ENCODE data around the gene AOPEP.

The AOPEP gene

GRCh38 chr9:95022657-95023056, 296.2 kb downstream of the AOPEP start:
- Histone ChIP-seq H3K27ac (ENCODE audit: low read length) (no peak overlapping the region), H3K79me2 (ENCODE audit: low read length) (no peaks in the 10 kb centered on the region), H3K4me1 (ENCODE audit: low read length) (no peaks in the 10 kb centered on the region), H3K4me2 (ENCODE audit: low read length) (no peak overlapping the region), H2AFZ (ENCODE audit: low read depth, low read length) (no peak overlapping the region), H3K9ac (ENCODE audit: low read length) (no peak overlapping the region), H3K27me3 (ENCODE audit: low read depth, low read length) (no peaks in the 10 kb centered on the region), H4K20me1 (ENCODE audit: insufficient read depth, low read length) (no peaks in the 10 kb centered on the region; the same call in 1 of the 2 replicates), H3K36me3 (replicated peaks; ENCODE audit: low read depth, low read length) (no peaks in the 10 kb centered on the region), H3K4me3 (ENCODE audit: low read length) (no peak overlapping the region), H3K9me3 (ENCODE audit: insufficient read depth, low read length) (no peaks in the 10 kb centered on the region)
- TF ChIP-seq EZH2phosphoT487 (IDR thresholded peaks at IDR 0.05; ENCODE audit: low read depth) = no peak
- no peak for TF ChIP-seq CTCF (IDR thresholded peaks at IDR 0.05; ENCODE audit: low read depth, low read length)

GRCh38 chr9:95023217-95024003, 296.9 kb downstream of the AOPEP start:
- no peaks in the 10 kb centered on the region for H3K36me3 ChIP-seq (replicated peaks; ENCODE audit: low read depth, low read length)
- H3K4me1 ChIP-seq (ENCODE audit: low read length) = no peaks in the 10 kb centered on the region
- no peak overlapping the region for H3K4me3 ChIP-seq (ENCODE audit: low read length)
- H2AFZ ChIP-seq (ENCODE audit: low read depth, low read length) = no peak overlapping the region
- H3K27ac ChIP-seq (ENCODE audit: low read length) = no peak overlapping the region
- no peaks in the 10 kb centered on the region for H3K9me3 ChIP-seq (ENCODE audit: insufficient read depth, low read length)
- H3K79me2 ChIP-seq (ENCODE audit: low read length) = no peaks in the 10 kb centered on the region
- no peak overlapping the region for H3K4me2 ChIP-seq (ENCODE audit: low read length)
- H3K27me3 ChIP-seq (ENCODE audit: low read depth, low read length) = no peaks in the 10 kb centered on the region
- no peaks in the 10 kb centered on the region; the same call in 1 of the 2 replicates for H4K20me1 ChIP-seq (ENCODE audit: insufficient read depth, low read length)
- H3K9ac ChIP-seq (ENCODE audit: low read length) = no peak overlapping the region
- TF ChIP-seq EZH2phosphoT487 (IDR thresholded peaks at IDR 0.05; ENCODE audit: low read depth) (no peak), CTCF (IDR thresholded peaks at IDR 0.05; ENCODE audit: low read depth, low read length) (no peak)

DNA sequence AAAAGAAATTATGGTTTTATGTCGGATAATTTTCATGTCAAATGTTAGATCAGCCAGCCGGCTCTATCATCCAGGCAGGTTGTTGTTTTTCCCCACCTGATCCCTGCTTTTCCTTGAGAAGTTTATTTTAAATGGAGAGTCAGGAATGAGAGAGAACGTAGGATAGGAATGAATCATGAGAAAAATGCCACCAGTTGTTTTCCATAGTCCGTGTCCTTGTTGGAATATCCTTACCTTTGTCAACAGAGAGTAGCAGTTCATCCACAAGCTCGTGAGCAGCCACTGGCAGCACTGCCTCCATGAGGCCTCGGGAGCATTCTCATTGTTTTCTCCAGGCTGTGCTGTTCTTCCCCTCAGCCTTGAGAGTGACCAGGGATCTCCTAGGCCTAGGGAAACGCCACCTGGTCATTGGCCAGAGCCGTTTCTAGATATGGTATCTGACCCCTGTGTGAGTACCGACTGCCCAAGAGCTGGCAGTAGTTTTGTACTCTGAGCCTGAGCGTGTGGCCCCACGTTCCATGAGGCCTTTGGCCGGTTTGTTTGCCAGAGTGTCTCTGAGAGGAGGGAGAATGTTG, 297.7 kb downstream of the AOPEP start:
- H3K4me3 ChIP-seq (ENCODE audit: low read length) = no peak overlapping the region
- no peaks in the 10 kb centered on the region for H3K79me2 ChIP-seq (ENCODE audit: low read length)
- no peaks in the 10 kb centered on the region for H3K27me3 ChIP-seq (ENCODE audit: low read depth, low read length)
- H3K4me1 ChIP-seq (ENCODE audit: low read length) = no peaks in the 10 kb centered on the region
- TF ChIP-seq CTCF (IDR thresholded peaks at IDR 0.05; ENCODE audit: low read depth, low read length) (no peak), EZH2phosphoT487 (IDR thresholded peaks at IDR 0.05; ENCODE audit: low read depth) (no peak)
- H3K36me3 ChIP-seq (replicated peaks; ENCODE audit: low read depth, low read length) = no peaks in the 10 kb centered on the region
- no peak overlapping the region for H3K4me2 ChIP-seq (ENCODE audit: low read length)
- H3K27ac ChIP-seq (ENCODE audit: low read length) = no peak overlapping the region
- no peak overlapping the region for H2AFZ ChIP-seq (ENCODE audit: low read depth, low read length)
- no peak overlapping the region for H3K9ac ChIP-seq (ENCODE audit: low read length)
- no peaks in the 10 kb centered on the region; the same call in 1 of the 2 replicates for H4K20me1 ChIP-seq (ENCODE audit: insufficient read depth, low read length)
- no peaks in the 10 kb centered on the region for H3K9me3 ChIP-seq (ENCODE audit: insufficient read depth, low read length)

Data from OCI-LY3 (cell line).